ENCODE measurements around the gene PRXL2B.

PRXL2B gene

DNA sequence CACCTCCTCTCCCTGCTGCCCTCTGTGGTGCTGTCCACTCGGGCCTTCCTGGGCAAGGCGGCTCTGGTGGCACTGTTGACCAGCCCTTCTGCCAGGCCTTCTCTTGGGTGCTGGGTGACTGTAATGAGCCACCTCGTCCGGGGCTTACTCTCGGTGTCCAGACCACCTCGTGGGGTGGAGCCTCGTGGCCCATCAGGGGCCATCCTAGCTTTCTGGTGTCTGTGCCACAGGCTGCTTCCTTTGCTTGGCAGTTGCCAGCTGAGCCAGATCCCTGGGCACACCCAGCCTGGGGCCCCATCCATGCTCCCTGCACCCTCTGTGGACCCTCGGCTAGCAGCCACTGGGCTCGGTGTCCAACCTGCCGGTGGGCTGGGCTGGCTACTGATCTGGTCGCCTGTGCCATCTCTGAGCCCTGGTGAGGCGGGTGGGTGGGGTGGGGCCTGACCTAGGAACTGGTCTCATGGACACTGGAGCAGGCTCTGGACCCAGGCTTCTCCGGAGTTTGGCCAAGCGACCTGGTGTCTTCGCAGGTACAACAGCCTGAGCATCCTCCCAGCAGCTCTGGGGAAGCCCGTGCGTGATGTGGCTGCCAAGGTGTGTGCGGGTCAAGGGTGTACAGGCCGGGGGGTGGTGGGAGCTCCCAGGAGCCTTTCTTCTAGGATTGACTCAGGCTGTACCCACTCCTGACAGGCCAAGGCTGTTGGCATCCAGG lies 1.4 kb downstream of the PRXL2B start:
- DNase-seq, result no peak

DNA sequence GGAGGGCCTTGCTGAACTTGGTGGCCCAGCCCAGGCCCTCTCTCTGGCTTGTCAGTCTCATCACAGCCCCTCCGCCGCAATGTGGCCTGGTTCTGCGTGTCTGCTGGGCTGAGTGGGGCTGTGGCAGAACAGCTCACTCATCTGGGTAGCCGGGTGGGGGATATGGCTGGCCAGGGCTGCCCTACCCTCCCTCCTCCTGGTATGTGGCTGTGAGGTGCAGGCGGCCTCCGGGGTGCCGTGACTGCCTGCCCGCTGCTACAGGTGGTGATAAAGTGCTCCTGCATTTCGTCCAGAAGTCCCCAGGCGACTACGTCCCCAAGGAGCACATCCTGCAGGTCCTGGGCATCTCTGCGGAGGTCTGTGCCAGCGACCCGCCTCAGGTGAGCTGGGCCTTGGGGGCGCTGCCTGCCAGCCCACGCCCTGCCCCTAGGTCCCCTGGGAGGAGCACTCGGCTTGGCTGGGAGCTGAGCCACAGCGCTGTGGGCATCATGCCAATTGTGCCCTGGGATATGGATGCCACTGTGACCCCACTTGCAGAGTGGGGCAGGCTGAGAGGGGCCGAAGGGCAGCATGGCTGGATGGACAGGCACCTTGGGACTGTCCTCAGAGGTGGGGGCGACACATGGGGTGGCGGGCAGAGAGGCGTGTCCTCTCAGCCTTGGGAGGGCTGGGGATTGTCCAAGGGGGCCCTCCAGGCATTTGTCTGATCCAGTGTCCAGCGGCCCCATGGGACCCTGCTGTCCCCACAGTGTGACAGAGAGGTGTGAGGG lies 2.3 kb downstream of the PRXL2B start:
- no peak for DNase-seq

DNA sequence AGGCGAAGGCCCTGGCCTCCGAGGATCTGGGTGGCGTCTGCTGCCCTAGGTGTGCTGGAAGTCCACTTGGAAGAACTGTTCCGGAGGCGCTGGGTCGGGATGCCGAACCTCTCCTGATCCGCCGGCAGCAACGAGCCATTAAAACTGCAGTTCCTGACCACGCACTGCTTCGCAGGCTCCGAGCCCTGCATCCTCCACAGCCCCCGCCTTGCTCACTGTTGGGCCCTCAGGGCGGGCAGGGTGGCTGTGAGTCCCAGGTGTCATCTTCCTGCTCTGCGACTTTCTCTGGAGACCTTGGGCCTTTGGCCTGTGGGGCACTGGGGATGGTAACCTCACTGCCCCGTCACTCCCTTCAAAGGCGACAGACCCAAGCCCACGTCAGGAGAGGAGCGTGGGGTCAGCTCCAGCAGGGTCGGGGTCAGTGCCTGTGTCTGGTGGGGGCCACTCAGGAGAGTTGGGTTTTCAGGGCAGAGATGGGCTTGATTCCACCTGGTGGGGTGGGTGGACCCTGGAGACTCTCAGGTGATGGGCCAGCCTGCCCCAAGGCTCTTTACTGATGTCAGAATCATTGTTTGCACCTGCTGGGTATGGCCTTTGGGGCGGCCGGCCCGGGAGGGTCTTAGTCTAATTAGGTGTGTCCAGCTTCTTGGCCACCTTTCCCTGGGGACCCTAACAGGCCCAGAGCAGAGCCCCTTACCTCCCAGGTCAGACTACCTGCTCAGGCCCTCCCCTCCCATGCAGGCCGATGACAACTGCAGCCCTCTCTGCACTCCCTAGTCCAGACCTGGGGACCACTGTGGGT lies 3.1 kb downstream of the PRXL2B start:
- no peak for DNase-seq

DNA sequence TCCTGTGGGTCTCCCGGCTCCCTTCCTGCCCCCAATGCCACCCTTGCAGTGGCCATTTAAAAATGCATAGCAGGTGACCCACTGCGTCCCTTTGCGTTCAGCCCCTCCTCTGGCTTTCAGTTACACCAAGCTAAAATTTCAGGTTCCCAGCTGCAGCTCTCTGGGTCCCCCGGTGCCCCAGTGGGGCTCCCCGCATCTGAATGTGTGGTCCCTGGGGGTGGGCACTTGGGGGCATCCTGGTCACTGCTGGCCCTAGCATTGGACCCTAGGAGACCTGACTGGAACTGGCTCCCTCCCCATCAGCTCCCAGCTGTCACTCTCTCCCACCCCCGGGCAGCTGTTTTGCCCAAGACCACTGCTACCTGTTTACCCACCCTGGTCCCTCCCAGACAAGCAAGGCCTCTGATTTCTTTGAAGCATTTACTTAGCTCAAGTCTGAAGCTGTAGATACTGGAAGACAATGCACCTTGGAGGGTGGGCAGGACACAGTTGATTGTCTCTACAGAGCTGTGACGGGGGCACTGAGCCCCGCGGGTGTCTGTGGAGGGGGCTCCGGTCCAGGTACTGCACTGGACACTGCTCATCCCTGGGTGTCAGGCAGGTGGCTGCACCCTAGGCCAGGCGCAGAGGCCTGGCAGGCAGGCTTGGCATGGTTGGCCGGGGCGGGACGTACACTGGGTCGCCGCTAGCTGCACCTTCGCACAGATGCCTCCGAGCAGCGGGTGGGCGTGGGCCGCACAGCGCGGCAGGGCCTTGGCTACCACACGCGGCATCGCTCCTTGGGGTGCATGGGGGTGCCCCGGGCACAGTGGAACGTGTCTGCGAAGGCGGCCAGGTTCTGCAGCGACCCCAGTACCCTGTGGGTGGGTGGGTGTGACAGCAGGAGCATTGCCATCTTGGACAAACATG lies 3.9 kb downstream of the PRXL2B start:
- no peak for DNase-seq

GRCh38 chr1:2591233-2591580 lies 4.6 kb downstream of the PRXL2B start:
- no peak for DNase-seq

DNA sequence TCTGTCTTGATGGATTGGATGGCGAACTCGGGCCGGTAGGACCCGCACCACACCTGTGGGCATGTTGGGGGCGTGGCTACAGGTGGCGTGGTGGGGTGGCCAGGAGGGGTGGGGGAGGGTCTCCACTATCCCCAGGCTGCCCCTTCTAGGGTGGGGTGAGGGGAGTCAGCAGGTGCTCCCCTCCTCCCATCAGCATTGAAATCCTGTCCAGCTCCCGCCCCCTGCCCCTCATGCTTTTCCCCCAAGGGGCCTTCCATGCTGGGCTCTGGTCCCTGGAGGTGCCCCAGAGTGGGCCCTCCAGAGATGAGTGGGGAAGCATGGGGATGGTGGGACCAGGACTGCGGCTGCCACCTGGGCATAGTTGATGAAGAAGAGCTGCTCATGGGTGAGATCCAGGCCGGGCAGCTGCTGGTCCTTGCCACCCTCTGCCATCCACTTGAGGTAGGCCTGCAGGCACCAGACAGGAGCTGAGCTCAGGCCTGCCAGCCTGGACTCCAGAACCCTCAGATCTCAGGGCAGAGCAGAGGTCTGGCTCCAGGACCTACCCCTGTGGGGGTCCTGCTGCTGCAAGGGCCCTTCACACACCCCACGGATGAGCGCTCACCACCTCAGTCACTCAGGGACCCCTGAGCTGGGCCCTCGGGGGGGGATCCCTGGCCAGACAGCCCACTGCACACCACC lies 5.1 kb downstream of the PRXL2B start:
- no peak for DNase-seq

- DNase-seq, result no peak
Observed at GRCh38 chr1:2592672-2593071, 6.1 kb downstream of the PRXL2B start.

DNA sequence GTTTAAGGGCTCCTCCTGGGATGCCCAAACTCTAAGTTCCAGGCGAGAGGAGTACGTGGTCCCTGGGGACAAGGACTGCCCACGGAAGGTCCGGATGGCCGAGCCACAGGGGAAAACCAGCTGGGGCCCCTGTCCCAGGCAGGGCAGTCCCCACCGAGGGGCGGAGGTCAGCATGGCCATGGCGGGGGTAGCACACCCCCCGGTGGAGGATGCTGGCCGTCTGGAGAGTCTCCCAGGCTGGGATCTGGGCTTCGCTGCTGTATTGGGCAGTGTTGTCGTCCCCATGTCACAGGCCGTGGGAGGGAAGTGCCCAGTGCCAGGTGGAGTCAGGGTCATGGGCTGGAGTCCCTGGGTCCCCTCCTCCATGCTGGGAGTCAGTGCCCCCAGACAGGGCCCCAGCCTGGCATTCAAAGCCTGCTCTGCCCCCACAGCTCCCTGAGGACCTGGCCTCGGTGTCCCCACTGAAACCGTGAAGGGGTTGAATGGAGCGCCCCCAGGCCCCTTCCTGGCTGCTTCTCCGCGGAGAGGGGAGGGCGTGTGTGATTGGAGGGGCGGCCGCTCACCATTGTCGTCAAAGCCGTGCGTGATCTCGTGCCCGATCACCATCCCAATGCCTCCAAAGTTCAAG lies 6.8 kb downstream of the PRXL2B start:
- no peak for DNase-seq

- no peak for DNase-seq
Observed at GRCh38 chr1:2594001-2594640, 7.5 kb downstream of the PRXL2B start.

DNA sequence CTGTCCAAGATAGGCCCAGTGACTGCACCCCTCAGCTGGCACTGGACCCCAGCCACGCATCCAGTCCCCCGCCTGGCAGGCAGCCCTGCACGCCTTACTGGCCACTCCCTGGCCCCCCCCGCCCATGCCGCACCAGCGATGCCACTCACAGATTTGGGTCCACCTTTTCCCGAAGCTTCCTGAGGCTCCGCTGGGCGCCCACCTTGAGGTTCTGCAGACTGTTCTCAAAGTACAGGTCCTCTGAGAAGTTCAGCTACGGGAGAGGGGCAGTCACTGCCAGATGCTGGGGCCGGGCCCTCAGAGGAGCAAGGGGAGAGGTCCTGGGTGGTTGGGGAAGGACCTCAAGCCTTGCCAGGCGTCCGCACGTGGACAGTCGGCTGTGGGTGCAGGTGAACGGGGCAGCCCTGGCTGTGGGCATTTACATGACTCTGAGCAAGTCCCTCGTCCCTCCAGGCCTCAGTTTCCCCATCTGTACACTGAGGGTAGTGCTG lies 8.1 kb downstream of the PRXL2B start:
- no peak for DNase-seq

DNA sequence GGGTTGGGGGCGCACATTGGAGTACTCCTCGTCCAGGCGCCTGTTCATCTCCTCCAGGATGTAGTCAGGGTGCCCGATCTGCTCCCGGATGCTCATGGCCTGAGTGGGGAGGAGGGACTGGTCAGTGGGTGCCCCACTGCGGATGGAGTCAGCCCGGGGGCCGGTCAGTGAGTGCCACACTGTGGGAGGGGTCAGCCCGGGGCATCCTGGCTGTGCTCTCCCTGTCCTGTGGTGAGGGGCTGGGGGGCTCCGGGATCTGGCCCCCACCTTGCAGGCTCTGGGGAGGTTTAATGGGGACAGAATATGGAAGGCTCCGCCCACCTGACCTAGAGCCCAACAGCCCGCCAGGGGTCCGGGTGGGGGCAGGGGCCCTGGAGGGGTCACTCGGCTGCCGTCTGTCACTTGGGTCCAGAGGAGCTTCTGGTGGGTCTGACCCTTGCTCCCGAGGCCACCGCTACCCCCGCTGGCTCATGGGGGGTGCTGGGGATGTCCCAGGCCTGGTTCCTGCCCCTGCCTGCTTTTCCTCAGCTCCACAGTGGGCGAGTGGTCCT lies 8.8 kb downstream of the PRXL2B start:
- DNase-seq, result no peak

DNA sequence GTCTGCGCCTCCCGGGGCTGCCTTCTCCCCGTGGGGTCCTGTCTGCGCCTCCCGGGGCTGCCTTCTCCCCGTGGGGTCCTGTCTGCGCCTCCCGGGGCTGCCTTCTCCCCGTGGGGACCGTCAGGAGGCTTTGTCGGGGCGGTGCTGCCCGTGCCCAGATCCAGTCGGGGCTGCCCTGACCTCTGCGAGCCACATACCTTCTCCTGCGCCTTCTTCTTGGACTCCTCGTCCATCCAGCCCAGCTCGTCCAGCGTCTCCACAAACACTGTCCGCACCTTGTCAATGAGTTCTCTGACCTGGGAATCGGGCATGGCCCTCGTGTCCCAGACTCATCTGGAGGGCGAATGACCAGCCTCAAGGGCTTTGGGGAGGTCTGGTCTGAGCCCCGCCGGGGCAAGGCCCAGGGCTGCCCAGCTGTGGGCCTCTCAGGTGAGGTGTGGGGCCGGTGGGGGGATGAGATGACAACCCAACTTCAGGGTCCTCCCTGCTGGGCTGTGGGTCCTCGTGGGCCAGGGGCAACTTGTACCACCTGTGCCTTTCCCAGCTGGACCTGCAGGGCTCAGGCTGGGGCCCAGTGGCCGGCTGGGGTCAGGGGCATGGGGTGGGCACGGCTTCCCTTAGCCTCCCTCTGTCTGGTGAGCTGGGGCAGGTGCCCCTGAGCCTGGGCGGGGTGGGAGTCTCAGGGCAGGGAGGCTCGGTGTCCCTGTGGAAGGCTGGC lies 9.4 kb downstream of the PRXL2B start:
- no peak for DNase-seq

DNA sequence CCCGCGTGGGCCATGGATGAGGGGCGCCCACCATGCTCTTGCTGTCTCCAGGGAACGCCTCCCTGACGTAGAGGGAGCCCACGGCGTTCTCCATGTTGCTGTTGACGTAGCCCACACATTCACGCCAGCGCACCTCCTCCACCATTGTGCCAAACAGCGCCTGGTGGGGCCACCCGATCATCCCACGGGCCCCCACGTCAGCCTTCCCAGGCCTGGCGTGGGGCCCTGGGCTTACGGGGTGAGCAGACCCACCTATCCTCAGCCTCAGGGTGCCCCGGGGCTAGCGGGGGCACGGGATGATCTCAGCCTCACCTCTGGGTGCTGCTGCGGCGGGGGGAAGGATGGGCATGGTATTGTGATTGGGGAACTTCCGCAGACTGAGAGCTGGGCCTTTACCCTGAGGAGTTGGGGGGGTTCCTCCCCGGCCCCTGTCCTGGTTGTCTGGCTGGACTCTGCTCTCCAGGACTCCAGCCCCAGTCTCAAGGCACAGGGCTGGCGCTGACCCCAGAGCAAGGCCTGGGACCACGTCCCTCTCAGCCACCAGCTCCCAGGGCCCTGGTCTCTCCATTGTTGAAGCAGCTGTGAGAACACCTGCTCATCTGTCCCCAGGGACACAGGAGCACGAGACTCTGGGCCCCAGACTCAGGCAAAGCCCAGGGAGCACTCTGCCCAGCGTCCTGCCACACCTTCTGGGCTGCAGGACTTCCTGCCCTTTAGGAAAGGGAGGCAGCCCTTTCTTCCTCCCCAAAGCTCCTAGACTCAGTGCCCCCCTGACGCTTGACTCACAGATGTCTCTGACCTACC lies 10.2 kb downstream of the PRXL2B start:
- DNase-seq, result no peak

GRCh38 chr1:2597441-2598328 lies 11.1 kb downstream of the PRXL2B start:
- no peak for DNase-seq

- DNase-seq, result no peak
Observed at GRCh38 chr1:2598329-2598931, 11.9 kb downstream of the PRXL2B start.

GRCh38 chr1:2601721-2602303 lies 15.2 kb downstream of the PRXL2B start:
- DNase-seq, result no peak

DNA sequence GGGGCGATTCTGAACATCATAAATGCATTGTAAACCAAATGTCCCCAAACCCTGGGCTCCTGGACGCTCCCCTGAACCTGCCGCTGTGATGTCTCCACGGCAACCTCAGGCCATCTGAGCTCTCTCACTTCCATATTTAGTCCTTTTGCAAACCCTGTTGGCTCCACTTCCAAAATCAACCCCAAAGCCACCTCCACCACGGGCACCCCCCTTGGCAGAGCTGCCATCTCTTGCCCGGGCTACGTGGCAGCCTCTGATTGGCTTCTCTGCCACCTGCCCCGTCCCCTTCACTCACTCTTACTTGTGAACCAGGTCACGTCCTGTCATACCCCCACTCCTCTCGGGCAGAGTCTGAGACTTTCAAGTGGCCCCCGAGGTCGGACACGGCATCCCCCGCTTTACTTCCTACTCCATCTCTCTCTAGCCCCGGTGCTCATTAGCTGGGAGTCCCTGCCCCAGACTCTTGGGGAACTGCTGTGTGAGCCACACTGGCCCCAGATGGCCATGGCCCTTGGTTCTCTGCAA lies 15.8 kb downstream of the PRXL2B start:
- no peak for DNase-seq
